HL-60/S4 treated with retinoic acid at 250 ng/mL for 4 days and 3 days (cell line): ENCODE measurements around the gene ZNF701.
"Not testable (repeated sequence)": the region's sequence is repeated elsewhere in the genome, so short reads cannot be mapped to it uniquely, and the experiment has no call there.

Source experiments
- in situ Hi-C: fragments of 300-500 bp; cut with MboI; formaldehyde crosslinking; loops from 2 replicates; pipeline ENCODE4 v1.7.0; 2022; ENCODE audit warnings: low sequenced_read_pairs

Gene ZNF701

DNA sequence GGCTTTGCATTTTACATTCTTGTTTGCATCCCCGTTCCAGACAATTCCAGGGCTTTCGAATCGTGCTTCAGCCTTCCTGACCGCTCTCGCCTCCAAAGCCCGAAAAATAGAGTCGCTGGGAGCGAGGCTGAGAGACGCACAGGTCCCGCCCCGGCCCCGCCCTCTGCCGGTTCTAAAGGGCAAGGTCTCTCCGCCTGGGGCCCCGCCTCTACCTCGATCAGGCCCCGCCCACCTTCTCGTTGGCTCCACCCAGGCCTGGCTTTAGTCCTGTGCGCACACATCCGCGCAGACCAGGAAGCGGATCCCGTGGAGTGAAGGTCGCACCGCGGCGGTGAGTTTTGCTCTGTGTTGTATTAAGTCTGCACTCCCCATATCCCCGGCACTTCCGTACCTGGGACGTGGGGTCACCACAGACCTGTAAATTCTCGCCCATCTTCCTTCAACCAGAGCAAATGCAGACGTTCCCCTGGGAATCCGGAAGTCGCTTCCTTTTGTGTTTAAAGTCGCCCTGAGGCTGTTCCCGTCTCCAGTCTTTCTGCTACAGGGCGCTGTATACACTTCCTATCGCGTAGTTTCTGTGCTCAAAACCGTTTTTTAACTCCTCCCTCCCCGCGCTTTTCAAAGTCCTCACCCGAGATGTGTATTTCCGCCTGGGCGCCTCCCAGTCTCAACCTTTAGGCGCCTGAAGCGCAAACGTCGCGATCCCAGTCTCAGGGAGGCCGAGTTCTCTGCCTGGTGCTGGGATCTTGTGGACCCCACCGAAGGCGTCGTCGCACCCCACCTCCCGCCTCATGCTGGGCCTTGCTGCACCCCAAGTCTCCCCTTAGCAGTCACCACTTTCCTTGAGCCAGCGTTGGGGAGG is at the start of gene ZNF701:
TSS of gene ZNF701 (plus strand) at position 288 of the 862 bp plus-strand sequence. CDS start 3,861 bp downstream, outside the sequence.
- in situ Hi-C loops = no loop called here

DNA sequence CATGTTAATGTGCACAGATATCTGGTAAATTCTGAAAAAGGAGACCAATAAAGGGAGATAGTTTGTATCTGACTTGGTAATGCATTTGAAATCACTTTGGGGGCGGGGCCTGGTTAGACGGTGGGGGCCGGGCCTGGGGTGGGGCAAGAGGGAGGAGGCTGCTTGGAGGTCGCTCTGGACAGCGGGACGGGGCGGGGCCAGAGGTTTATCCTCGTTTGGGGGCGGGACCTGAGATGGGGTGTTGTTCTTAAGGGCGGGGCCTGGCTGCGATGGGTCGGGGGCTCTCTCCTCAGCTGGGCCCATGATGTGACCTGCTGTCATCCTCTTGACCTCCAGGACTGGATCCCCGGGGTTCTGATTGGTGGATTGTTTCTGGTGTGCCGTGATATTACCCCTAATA is 47.5 kb upstream of the ZNF701 start:
- in situ Hi-C loops = no loop called here

DNA sequence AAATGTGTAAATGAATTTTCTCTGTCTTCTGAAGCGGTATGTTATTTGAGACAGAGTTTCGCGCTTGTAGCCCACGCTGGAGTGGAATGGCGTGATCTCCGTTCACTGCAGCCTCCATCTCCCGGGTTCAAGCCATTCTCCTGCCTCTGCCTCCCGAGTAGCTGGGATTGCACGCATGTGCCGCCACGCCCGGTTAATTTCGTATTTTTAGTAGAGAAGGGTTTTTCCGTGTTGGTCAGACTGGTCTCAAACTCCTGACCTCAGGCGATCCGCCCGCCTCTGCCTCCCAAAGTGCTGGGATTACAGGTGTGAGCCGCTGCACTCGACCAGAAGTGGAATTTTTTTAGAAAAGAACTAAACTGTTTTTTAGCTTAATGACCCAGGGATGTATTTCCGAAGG is 46.0 kb upstream of the ZNF701 start:
- in situ Hi-C loops = no loop called here

DNA sequence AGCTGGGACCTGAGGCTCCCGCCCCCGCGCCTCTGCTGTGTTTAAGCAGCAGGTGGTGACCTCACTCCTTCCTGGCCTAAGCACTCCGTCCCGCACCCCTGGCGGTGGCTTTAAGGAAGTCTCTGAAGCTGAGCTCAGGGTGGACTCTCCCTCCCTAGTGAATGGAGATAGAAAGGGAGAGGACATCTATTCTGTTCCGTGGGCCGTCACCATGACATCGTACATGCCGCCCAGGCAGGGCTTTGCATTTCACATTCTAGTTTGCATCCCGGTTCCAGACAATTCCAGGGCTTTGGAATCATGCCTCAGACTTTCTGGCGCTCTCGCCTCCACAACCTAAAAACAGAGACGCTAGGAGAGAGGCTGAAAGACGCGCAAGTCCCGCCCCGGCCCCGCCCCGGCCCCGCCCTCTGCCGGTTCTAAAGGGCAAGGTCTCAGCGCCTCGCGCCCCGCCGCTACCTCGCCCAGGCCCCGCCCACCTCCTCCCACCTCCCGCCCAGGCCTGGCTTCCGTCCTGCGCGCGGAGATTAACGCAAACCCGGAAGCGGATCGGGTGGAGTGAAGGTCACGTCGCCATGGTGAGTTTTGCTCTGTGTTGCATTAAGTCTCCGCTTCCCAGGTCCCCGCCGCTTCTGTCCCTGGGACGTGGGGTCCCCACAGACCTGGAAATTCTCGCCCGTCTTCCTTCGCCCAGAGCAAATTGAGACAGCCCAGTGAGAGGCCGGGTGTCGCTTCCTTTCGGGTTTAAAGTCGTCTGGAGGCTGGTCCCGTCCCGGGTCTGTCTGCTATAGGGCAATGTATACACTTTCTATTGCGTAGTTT is 42.7 kb upstream of the ZNF701 start, which contains the start of gene ZNF808:
TSS of gene ZNF808 (plus strand) at position 535 of the 822 bp plus-strand sequence. CDS start 15,617 bp downstream, outside the sequence.
- in situ Hi-C loops = no loop called here

DNA sequence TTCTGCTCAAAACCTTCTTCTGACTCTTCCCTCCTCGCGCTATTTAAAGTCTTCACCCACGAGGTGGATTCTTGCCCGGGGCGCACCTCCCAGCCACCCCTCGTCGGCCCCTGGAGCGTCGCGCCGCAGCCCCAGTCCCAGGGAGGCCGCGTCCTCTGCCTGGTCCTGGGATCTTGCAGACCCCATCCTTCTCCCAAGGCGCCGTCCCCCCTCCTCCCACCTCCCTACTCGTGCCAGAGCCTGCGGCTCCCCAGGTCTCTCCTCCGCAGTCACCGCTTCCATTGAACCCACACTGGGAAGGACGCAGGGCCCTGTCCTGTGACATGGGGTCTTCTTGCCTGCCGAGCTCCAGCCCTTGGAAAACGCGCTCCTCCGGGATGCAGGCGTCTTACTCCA is 42.1 kb upstream of the ZNF701 start:
- in situ Hi-C loops = no loop called here

DNA sequence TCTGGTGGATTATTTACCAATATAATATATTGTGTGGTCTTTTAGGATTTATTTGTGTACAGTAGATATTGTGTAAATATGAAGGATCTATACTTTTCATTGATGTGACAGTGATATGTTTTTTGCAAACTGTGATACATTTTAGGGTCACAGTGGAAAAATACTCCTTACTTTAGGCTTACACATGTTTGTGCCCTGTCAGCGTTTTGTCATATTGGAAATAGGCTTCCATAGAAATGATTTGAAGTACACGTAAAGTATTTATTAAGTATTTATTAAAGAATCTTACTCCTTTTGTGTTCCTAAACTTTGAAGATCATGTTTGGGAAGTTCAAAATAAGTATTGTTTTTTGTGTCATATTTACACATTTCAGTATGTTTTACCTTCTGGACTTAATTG is 37.6 kb upstream of the ZNF701 start:
- in situ Hi-C loops = no loop called here

DNA sequence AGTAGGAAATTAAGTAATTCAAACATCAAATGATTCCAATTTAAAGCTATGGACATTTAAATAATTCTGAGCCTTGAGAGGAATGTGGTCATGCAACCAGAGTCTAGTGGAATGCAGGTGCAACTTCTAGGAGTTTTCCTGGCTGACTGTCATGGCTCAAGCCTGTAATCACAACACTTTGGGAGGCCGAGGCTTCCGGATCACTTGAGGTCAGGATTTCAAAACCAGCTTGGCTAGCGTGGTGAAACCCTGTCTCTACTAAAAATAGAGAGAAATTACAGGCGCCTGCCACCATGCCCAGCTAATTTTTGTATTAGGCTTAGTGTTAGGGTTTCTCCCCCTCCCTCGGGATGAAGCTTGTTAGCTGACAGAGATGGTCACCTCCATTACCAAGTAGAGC is 36.2 kb upstream of the ZNF701 start:
- in situ Hi-C loops = no loop called here

DNA sequence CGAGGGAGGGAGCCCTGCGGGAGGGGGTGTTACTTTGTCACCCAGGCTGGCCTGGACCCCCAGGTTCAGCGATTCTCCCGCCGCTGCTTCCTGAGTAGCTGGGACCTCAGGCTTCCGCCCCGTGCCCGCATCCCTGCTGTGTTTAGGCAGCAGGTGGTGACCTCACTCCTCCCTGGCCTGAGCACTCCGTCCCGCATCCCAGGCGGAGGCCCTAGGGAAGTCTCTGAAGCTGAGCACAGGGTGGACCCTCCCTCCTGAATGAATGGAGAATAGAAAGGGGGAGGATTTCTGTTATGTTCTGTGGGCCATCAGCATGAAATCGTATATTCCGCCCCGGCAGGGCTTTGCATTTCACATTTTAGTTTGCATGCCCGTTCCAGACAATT is 34.7 kb upstream of the ZNF701 start:
- in situ Hi-C loops = not testable (repeated sequence)

DNA sequence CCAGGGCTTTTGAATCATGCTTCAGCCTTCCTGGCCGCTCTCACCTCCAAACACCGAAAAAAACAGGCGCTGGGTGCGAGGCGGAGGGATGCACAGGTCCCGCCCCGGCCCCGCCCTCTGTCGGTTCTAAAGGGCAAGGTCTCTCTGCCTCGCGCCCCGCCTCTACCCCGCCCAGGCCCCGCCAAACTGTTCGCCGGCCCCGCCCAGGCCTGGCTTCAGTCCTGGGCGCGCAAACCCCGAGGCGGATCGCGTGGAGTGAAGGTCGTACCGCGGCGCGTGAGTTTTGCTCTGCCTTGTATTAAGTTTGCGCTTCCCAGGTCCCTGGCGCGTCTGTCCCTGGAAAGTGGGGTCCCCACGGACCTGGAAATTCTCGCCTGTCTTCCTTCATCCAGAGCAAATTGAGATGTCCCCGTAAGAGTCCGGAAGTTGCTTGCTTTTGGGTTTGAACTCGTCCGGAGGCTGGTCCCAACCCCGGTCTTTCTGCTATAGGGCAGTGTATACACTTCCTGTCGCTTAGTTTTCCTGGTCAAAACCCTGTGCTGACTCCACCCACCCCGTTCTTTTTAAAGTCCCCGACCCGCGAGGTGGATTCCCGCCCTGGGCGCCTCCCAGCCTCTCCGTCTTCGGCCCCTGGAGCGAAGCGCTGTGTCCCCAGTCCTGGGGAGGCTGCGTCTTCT is 34.2 kb upstream of the ZNF701 start:
- in situ Hi-C loops = no loop called here

DNA sequence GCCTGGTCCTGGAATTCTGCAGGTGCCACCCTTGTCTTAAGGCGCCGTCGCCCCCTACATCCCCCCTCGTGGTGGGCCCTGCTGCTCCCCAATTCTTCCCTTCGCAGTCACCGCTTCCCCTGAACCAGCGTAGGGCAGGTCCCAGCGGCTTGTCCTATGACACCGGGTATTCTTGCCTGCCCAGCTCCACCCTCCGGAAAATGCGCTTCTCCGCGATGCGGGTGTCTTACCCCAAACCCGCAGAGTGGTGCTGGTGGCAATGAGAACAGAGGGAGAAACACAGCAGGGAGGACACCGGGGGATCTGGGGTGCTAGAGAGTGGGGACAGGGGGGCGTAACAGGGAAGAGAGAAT is 33.7 kb upstream of the ZNF701 start:
- in situ Hi-C loops = no loop called here

DNA sequence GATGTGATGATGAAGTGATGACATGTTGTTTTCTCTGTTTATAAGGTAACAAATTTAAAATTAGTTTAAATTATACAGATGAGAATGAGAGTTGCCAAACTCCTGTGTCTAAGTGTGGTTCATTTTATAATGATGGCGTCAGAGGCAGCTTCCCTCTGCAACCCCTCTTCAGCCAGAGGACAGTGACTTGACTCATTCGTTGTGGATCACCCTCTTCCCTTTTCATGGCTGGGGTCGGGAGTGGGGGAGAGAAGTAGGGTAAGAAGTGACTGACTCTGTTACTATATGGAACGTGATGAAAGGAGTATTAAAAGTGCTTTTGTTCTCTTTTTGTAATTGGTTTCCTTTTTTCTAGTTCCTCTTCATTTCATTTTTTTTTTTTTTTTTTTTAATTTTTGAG is 31.3 kb upstream of the ZNF701 start:
- in situ Hi-C loops = not testable (repeated sequence)

DNA sequence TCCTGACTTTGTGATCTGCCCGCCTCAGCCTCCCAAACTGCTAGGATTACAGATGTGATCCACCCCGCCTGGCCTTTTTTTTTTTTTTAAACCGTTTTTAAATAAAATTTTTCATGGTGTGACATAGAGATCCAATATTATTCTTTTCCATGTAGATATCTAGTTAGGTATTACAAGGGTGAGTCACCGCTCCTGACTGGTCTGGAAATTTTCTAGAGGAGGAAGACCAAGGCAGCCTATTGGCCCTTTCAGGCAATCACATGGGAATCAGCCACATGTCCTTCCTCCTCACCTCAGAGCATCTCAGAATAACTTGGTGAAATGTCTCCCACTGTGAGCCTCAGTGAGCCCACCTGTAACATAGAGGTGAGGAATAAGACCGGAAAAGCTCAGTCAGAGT is 28.9 kb upstream of the ZNF701 start:
- in situ Hi-C loops = not testable (repeated sequence)

DNA sequence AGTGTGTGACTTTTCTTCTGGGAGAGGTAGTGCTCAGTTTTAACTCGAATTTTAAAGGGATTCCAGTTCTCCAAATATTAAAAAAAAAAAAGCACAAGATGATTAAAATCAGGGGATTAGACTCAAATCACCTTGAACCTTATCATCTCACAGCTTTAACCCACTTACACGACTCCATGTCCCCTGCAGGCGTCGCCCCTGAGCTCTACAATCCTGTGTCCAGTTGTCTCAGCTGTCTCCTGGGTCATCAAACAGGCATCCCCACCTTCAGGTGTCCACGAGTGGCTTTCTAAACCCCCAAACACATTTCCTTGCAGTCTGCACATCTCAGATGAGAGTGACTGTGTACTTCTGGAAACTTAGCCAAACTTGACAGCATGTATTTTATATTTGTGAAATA is 28.5 kb upstream of the ZNF701 start:
- in situ Hi-C loops = no loop called here

DNA sequence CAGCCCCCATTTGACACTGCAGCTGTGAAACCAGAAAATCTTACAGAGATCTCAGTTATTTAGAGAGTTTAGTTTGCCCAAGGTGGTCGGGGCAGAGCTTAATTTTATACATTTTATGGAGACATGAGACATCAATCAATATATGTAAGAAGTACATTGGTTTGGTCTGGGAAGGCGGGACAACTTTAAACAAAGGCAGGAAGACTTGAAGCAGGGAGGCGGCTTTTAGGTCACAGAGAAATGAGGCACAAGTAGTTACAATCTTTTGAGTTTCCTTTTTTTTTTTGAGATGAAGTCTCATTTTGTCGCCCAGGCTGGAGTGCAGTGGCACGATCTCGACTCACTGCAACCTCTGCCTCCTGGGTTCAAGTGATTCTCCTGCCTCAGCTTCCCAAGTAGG is 27.5 kb upstream of the ZNF701 start:
- in situ Hi-C loops = not testable (repeated sequence)

DNA sequence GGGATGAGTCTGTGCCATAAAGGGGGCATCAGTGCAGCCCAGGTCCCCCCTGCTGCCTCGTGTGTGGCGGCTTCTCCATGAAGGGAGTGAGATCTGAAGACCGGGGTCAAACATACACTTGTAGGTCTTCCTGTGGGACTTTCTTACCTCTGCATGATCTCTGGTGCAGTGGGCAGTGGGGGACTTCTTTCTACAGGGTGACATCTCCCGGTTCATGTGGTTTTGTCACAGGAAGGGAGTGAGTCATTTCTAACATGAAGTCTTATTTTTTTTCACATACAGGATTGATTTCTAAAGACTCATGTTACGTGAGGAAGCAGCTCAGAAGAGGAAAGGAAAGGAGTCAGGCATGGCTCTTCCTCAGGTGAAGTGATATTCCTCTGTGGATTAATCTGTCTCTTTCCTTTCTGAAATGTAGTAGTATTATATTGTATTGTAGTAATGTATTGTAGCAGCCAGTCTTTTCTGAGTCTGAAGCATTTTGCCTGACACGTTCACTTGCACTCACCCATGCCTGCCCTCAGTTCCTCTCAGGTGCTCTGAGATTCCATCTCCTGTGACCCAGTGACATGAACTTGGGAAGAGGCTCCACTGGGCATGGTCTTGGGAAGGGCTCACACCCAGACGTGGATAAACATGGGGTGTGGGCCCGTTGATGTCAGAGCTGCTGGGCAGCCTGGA is 27.0 kb upstream of the ZNF701 start:
- in situ Hi-C loops = no loop called here

DNA sequence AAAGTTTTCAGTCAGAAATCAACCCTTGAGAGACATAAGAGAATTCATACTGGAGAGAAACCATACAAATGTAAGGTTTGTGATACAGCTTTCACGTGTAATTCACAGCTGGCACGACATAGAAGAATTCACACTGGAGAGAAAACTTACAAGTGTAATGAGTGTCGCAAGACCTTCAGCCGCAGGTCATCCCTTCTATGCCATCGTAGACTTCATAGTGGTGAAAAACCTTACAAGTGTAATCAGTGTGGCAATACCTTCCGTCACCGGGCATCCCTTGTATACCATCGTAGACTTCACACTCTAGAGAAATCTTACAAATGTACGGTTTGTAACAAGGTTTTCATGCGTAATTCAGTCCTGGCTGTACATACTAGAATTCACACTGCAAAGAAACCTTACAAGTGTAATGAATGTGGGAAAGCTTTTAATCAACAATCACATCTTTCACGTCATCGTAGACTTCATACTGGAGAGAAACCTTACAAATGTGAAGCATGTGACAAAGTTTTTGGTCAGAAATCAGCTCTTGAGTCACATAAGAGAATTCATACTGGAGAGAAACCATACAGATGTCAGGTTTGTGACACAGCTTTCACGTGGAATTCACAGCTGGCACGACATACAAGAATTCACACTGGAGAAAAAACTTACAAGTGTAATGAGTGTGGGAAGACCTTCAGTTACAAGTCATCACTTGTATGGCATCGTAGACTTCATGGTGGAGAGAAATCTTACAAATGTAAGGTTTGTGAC is 15.7 kb upstream of the ZNF701 start:
- in situ Hi-C loops = no loop called here

DNA sequence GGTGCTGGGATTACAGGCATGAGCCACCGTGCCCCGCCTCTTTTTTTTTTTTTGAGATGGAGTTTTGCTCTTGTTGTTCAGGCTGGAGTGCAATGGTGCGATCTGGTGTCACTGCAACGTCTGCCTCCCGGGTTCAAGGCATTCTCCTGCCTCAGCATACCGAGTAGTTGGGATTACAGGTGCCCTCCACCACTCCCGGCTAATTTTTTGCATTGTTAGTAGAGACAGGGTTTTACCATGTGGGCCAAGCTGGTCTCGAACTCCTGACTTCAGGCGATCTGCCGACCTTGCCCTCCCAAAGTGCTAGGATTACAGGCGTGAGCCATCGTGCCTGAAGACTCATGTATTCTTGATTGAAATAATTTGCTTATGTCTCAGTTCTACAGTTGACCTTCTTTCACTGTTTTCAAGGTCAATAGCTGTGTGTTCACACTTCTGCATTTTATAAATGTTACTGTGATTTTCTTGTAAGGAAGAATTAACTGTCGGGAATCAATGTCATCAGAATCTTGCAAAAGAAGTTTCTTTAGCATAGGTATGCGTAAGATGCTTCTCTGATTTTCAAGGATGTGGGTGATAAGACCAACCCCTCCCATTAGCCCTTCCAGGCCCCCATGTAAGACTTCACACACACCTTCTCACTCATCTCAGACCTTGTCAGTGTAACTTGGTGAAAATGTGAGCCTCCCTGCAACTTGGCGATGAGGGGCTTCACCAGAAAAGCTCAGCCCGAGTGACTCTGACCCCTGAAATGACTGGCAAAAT is 12.7 kb upstream of the ZNF701 start:
- in situ Hi-C loops = no loop called here

DNA sequence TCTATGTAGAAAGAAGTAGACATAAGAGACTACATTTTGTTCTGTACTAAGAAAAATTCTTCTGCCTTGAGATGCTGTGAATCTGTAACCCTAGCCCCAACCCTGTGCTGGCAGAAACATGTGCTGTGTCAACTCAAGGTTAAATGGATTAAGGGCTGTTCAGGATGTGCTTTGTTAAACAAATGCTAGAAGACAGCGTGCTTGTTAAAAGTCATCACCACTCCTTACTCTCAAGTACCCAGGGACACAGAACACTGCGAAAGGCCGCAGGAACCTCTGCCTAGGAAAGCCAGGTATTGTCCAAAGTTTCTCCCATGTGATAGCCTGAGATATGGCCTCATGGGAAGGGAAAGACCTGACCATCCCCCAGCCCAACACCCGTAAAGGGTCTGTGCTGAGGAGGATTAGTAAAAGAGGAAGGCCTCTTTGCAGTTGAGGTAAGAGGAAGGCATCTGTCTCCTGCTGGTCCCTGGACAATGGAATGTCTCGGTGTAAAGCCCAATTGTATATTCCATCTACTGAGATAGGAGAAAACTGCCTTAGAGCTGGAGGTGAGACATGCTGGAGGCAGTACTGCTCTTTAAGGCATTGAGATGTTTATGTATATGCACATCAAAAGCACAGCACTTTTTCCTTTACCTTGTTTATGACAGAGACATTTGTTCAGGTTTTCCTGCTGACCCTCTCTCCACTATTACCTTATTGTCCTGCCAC is 11.2 kb upstream of the ZNF701 start:
- in situ Hi-C loops = not testable (repeated sequence)

DNA sequence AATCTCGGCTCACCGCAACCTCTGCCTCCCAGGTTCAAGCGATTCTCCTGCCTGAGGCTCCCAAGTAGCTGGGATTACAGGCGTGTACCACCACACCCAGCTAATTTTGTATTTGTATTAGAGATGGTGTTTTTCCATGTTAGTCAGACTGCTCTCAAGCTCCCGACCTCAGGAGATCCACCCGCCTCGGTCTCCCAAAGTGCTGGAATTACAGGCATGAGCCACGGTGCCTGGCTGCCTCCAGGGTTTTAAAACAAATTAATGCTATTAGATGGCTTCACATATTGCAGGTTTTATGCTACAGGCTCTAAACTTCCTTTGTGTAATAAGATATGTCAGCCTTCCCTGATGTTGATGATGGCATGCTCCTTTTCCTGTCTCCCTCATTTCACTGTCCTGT is 8.5 kb upstream of the ZNF701 start:
- in situ Hi-C loops = not testable (repeated sequence)
